Hepatocyte (in vitro differentiated cells): ENCODE measurements around the gene RBM47.

Experiments used
- EZH2 ChIP-seq: fragments of 200-600 bp; sonication (generic); IDR thresholded peaks from 2 replicates; pipeline ENCODE4 v1.6.1; 2016; ENCODE audit warnings: antibody characterized with exemption, mild to moderate bottlenecking, borderline replicate concordance
- TF ChIP-seq, protein P1 (sequence below): fragments of 200-600 bp; sonication (generic); IDR thresholded peaks from 2 replicates; pipeline ENCODE4 v1.5.1; 2016; ENCODE audit warnings: antibody characterized with exemption, mild to moderate bottlenecking; ENCODE audit not compliant: poor library complexity

DNA sequence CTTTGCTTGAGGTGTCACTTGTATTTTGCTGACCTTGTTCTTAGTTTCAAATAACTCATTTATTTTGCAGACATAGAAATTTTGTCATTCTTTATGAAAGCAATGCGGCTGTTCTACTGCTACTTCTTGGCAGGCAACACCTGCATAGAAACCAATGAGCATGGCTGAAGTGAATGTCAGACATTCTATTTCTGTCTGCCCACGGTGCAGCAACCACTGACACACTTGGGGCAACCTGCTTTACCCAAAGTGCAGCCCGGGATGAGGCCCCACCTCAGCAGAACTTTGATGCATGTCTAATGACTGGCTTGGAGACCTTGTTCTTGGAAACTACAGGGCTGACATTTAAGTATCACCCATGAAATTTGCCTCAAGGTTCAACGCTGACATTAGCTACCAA is 93.6 kb downstream of the RBM47 start:
- TF ChIP-seq, protein P1, sequence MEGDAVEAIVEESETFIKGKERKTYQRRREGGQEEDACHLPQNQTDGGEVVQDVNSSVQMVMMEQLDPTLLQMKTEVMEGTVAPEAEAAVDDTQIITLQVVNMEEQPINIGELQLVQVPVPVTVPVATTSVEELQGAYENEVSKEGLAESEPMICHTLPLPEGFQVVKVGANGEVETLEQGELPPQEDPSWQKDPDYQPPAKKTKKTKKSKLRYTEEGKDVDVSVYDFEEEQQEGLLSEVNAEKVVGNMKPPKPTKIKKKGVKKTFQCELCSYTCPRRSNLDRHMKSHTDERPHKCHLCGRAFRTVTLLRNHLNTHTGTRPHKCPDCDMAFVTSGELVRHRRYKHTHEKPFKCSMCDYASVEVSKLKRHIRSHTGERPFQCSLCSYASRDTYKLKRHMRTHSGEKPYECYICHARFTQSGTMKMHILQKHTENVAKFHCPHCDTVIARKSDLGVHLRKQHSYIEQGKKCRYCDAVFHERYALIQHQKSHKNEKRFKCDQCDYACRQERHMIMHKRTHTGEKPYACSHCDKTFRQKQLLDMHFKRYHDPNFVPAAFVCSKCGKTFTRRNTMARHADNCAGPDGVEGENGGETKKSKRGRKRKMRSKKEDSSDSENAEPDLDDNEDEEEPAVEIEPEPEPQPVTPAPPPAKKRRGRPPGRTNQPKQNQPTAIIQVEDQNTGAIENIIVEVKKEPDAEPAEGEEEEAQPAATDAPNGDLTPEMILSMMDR = no peak
- no peak for TF ChIP-seq EZH2
